ENCODE data around the gene DPP6.

Gene DPP6

GRCh38 chr7:154695836-154696235, 643.6 kb downstream of the DPP6 start:
- Histone ChIP-seq H3K4me1 (ENCODE audit: insufficient read depth, low read length, poor library complexity, severe bottlenecking) (no peaks in the 10 kb centered on the region), H3K9me2 (replicated peaks; ENCODE audit: low read depth, low read length) (no peaks in the 10 kb centered on the region), H3F3A (ENCODE audit: low read depth) (no peaks in the 10 kb centered on the region), H3K4me3 (ENCODE audit: low read length, poor library complexity, severe bottlenecking) (no peak overlapping the region), H3K36me3 (ENCODE audit: insufficient read depth, low read length) (no peaks in the 10 kb centered on the region), H4K20me1 (ENCODE audit: insufficient read depth, low read length, poor library complexity, severe bottlenecking) (no peaks in the 10 kb centered on the region), H3K79me2 (ENCODE audit: insufficient read depth, low read length) (no peaks in the 10 kb centered on the region), H3K27me3 (ENCODE audit: insufficient read depth, low read length, poor library complexity, severe bottlenecking) (no peaks in the 10 kb centered on the region), H3K9me3 (ENCODE audit: insufficient read depth, low read depth, low read length) (no peaks in the 10 kb centered on the region; the same call in 1 of the 2 replicates), H3K4me2 (ENCODE audit: low read depth, low read length, poor library complexity, severe bottlenecking) (no peak overlapping the region), H3K9ac (ENCODE audit: low read depth, low read length, poor library complexity, severe bottlenecking) (no peak overlapping the region), H2AFZ (ENCODE audit: low read length) (no peak overlapping the region)
- no peak for TF ChIP-seq CTCF (conservative IDR thresholded peaks at IDR 0.05; ENCODE audit: low read length)
- TF ChIP-seq EZH2phosphoT487 (IDR thresholded peaks at IDR 0.05; ENCODE audit: borderline replicate concordance): no peak

GRCh38 chr7:154696556-154696955, 644.4 kb downstream of the DPP6 start:
- Histone ChIP-seq H3K27me3 (ENCODE audit: insufficient read depth, low read length, poor library complexity, severe bottlenecking) (no peaks in the 10 kb centered on the region), H3K9ac (ENCODE audit: low read depth, low read length, poor library complexity, severe bottlenecking) (no peak overlapping the region), H3K4me3 (ENCODE audit: low read length, poor library complexity, severe bottlenecking) (no peak overlapping the region), H3K4me1 (ENCODE audit: insufficient read depth, low read length, poor library complexity, severe bottlenecking) (no peaks in the 10 kb centered on the region), H3K79me2 (ENCODE audit: insufficient read depth, low read length) (no peaks in the 10 kb centered on the region), H3K9me2 (replicated peaks; ENCODE audit: low read depth, low read length) (no peaks in the 10 kb centered on the region), H3K36me3 (ENCODE audit: insufficient read depth, low read length) (no peaks in the 10 kb centered on the region), H4K20me1 (ENCODE audit: insufficient read depth, low read length, poor library complexity, severe bottlenecking) (no peaks in the 10 kb centered on the region), H2AFZ (ENCODE audit: low read length) (no peak overlapping the region), H3K9me3 (ENCODE audit: insufficient read depth, low read depth, low read length) (no peaks in the 10 kb centered on the region; the same call in 1 of the 2 replicates), H3F3A (ENCODE audit: low read depth) (no peaks in the 10 kb centered on the region), H3K4me2 (ENCODE audit: low read depth, low read length, poor library complexity, severe bottlenecking) (no peak overlapping the region)
- TF ChIP-seq CTCF (conservative IDR thresholded peaks at IDR 0.05; ENCODE audit: low read length): no peak
- TF ChIP-seq EZH2phosphoT487 (IDR thresholded peaks at IDR 0.05; ENCODE audit: borderline replicate concordance): no peak

- H3K9me3 ChIP-seq (ENCODE audit: insufficient read depth, low read depth, low read length): no peaks in the 10 kb centered on the region; the same call in 1 of the 2 replicates
Observed at GRCh38 chr7:154698726-154699291, 646.6 kb downstream of the DPP6 start.

More at GRCh38 chr7:154698726-154699291, 646.6 kb downstream of the DPP6 start:
- no peaks in the 10 kb centered on the region for H3K4me1 ChIP-seq (ENCODE audit: insufficient read depth, low read length, poor library complexity, severe bottlenecking)
- H3K79me2 ChIP-seq (ENCODE audit: insufficient read depth, low read length): no peaks in the 10 kb centered on the region
- no peak overlapping the region for H3K4me2 ChIP-seq (ENCODE audit: low read depth, low read length, poor library complexity, severe bottlenecking)
- TF ChIP-seq EZH2phosphoT487 (IDR thresholded peaks at IDR 0.05; ENCODE audit: borderline replicate concordance): no peak
- peak; percentile 39 for TF ChIP-seq CTCF (conservative IDR thresholded peaks at IDR 0.05; ENCODE audit: low read length)
- no peaks in the 10 kb centered on the region for H3K27me3 ChIP-seq (ENCODE audit: insufficient read depth, low read length, poor library complexity, severe bottlenecking)
- H3K36me3 ChIP-seq (ENCODE audit: insufficient read depth, low read length): no peaks in the 10 kb centered on the region
- H3K9ac ChIP-seq (ENCODE audit: low read depth, low read length, poor library complexity, severe bottlenecking): no peak overlapping the region
- H3K9me2 ChIP-seq (replicated peaks; ENCODE audit: low read depth, low read length): no peaks in the 10 kb centered on the region
- H2AFZ ChIP-seq (ENCODE audit: low read length): no peak overlapping the region
- no peaks in the 10 kb centered on the region for H4K20me1 ChIP-seq (ENCODE audit: insufficient read depth, low read length, poor library complexity, severe bottlenecking)
- H3K4me3 ChIP-seq (ENCODE audit: low read length, poor library complexity, severe bottlenecking): no peak overlapping the region
- H3F3A ChIP-seq (ENCODE audit: low read depth): no peaks in the 10 kb centered on the region

Measured in Loucy (cell line).